ENCODE data around the gene FRRS1. TPM values are rescaled to one million over a fixed set of nuclear protein-coding genes. Genes with fewer than 3 reads are reported as not detected.

The FRRS1 gene
- total and polyA plus RNA-seq, 10 of the 15 experiments (the other 5 are each of a cell fraction or from before 2014, with no cell fraction given) = 0.13 to 18.9 (median 8.0) TPM

DNA sequence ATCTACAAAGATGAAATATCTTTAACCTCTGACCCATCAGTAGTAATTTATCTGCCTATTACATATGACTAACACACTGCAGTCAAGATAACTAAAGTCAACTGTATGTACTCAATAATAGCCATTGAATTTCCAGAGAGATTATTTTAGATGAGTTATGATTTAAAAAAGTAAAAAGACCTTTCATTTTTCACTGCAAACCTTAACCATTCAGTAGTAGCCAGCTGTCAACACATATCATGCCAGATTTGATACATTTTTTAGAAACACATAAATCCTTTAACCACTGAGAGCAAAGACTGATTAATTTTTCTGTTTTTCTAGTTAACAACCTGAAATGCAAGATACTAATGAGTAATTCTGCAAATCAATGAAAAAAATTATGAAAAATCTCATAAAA is 89.6 kb downstream of the FRRS1 start (continued):
- TF ChIP-seq, protein P1, sequence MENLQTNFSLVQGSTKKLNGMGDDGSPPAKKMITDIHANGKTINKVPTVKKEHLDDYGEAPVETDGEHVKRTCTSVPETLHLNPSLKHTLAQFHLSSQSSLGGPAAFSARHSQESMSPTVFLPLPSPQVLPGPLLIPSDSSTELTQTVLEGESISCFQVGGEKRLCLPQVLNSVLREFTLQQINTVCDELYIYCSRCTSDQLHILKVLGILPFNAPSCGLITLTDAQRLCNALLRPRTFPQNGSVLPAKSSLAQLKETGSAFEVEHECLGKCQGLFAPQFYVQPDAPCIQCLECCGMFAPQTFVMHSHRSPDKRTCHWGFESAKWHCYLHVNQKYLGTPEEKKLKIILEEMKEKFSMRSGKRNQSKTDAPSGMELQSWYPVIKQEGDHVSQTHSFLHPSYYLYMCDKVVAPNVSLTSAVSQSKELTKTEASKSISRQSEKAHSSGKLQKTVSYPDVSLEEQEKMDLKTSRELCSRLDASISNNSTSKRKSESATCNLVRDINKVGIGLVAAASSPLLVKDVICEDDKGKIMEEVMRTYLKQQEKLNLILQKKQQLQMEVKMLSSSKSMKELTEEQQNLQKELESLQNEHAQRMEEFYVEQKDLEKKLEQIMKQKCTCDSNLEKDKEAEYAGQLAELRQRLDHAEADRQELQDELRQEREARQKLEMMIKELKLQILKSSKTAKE (IDR thresholded peaks at IDR 0.05; ENCODE audit: low read depth, poor library complexity, severe bottlenecking) = no peak
- TF ChIP-seq NFYB (IDR thresholded peaks at IDR 0.05; ENCODE audit: insufficient read depth, low read depth, low read length) (no peak), HDGF (IDR thresholded peaks at IDR 0.05) (no peak), RFX5 (IDR thresholded peaks at IDR 0.05; ENCODE audit: low read depth, low read length) (no peak), MYB (IDR thresholded peaks at IDR 0.05; ENCODE audit: borderline replicate concordance, low read depth, low read length) (no peak), NBN (IDR thresholded peaks at IDR 0.05) (no peak), BCL11A (IDR thresholded peaks at IDR 0.05; ENCODE audit: low read depth, low read length) (no peak)
- TF ChIP-seq, protein P2, sequence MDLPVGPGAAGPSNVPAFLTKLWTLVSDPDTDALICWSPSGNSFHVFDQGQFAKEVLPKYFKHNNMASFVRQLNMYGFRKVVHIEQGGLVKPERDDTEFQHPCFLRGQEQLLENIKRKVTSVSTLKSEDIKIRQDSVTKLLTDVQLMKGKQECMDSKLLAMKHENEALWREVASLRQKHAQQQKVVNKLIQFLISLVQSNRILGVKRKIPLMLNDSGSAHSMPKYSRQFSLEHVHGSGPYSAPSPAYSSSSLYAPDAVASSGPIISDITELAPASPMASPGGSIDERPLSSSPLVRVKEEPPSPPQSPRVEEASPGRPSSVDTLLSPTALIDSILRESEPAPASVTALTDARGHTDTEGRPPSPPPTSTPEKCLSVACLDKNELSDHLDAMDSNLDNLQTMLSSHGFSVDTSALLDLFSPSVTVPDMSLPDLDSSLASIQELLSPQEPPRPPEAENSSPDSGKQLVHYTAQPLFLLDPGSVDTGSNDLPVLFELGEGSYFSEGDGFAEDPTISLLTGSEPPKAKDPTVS (IDR thresholded peaks at IDR 0.05; ENCODE audit: low read depth, low read length) = no peak

DNA sequence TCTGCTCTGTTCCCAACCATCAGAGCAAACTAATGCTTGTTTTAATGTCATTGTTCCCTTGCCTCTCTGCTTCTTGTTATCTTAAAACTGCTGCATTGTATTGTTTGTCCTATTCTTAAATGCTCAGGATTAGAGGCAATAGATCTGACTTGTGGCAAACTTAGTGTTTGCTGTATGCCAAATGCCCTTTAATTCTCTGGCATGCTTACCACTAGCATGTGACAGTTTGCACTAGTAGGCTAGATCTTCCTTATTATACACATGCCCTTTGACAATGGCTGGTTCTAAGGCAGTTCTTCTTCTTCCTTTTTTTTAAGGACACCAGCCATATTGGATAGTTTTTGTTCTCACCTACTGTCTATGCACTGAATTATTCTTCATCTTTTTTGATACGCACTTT is 90.4 kb downstream of the FRRS1 start:
- ChIA-PET SMC1A (ENCODE audit: uncharacterized antibody, unreplicated experiment) (no interaction called here), POLR2A (no interaction called here), RAD21 (ENCODE audit: unreplicated experiment) (no interaction called here), CTCF (no interaction called here)
- Histone ChIP-seq H3K4me3 (no peak overlapping the region), H3K9me3 (replicated peaks; ENCODE audit: control insufficient read depth, insufficient read depth, low read length) (no peaks in the 10 kb centered on the region), H3K27me3 (replicated peaks in 1 of 2; ENCODE audit: control insufficient read depth in 2 of 2, insufficient read depth in 2 of 2, low read length in 1 of 2) (no peaks in the 10 kb centered on the region), H3K36me3 (ENCODE audit: control insufficient read depth in 2 of 2, insufficient read depth in 2 of 2, low read length in 1 of 2) (no peaks in the 10 kb centered on the region), H4K20me1 (ENCODE audit: control insufficient read depth, insufficient read depth) (no peaks in the 10 kb centered on the region), H3K27ac (ENCODE audit: control insufficient read depth, insufficient read depth) (no peak overlapping the region), H3K79me2 (ENCODE audit: control insufficient read depth, insufficient read depth, low read length) (no peaks in the 10 kb centered on the region), H3K4me1 (ENCODE audit: control insufficient read depth, insufficient read depth, low read length) (no peaks in the 10 kb centered on the region), H2AFZ (ENCODE audit: control insufficient read depth, low read depth, low read length) (no peak overlapping the region), H3K9ac (ENCODE audit: control insufficient read depth, insufficient read depth, low read length) (no peak overlapping the region), H3K4me2 (ENCODE audit: control insufficient read depth, insufficient read depth) (no peak overlapping the region)
- intact Hi-C loops (cut with micrococcal nuclease; ENCODE audit: unreplicated experiment) (no loop called here), in situ Hi-C loops (cut with MboI) (no loop called here)
- BruUV-seq (replicated peaks) = no TSS peak
- no peak for ATAC-seq
- DNase-seq (ENCODE audit: low read depth, low spot score) = no peak
- WGBS (ENCODE audit: insufficient coverage, insufficient replicate concordance, low lambda C conversion rate, missing lambda C conversion rate) = 100% methylated on average over 1 of the region's 1 CpG
- no peak for FAIRE-seq
- TF ChIP-seq POU2F2 (IDR thresholded peaks at IDR 0.05; ENCODE audit: borderline replicate concordance, low read depth, low read length) = no peak
- TF ChIP-seq ETV6 (conservative IDR thresholded peaks at IDR 0.05 in 1 of 2, IDR thresholded peaks at IDR 0.05 in 1 of 2; ENCODE audit: borderline replicate concordance in 1 of 2, low read depth in 1 of 2) = no peak
- TF ChIP-seq MEF2B (IDR thresholded peaks at IDR 0.05; ENCODE audit: partially characterized antibody, poor library complexity, severe bottlenecking) = no peak
- no peak for TF ChIP-seq MEF2A (IDR thresholded peaks at IDR 0.05; ENCODE audit: insufficient read depth, low read depth, low read length)
- TF ChIP-seq, protein P3, sequence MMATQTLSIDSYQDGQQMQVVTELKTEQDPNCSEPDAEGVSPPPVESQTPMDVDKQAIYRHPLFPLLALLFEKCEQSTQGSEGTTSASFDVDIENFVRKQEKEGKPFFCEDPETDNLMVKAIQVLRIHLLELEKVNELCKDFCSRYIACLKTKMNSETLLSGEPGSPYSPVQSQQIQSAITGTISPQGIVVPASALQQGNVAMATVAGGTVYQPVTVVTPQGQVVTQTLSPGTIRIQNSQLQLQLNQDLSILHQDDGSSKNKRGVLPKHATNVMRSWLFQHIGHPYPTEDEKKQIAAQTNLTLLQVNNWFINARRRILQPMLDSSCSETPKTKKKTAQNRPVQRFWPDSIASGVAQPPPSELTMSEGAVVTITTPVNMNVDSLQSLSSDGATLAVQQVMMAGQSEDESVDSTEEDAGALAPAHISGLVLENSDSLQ (IDR thresholded peaks at IDR 0.05) = no peak
- TF ChIP-seq MTA3 (IDR thresholded peaks at IDR 0.05; ENCODE audit: borderline replicate concordance, low read length) = no peak
- TF ChIP-seq BCL11A (IDR thresholded peaks at IDR 0.05; ENCODE audit: low read depth, low read length) = no peak
- TF ChIP-seq, protein P4, sequence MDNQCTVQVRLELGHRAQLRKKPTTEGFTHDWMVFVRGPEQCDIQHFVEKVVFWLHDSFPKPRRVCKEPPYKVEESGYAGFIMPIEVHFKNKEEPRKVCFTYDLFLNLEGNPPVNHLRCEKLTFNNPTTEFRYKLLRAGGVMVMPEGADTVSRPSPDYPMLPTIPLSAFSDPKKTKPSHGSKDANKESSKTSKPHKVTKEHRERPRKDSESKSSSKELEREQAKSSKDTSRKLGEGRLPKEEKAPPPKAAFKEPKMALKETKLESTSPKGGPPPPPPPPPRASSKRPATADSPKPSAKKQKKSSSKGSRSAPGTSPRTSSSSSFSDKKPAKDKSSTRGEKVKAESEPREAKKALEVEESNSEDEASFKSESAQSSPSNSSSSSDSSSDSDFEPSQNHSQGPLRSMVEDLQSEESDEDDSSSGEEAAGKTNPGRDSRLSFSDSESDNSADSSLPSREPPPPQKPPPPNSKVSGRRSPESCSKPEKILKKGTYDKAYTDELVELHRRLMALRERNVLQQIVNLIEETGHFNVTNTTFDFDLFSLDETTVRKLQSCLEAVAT (IDR thresholded peaks at IDR 0.05) = no peak
- TF ChIP-seq RBBP5 (conservative IDR thresholded peaks at IDR 0.05) = no peak
